Measurements from ENCODE around the gene TMEM132C. TPM values are rescaled to one million over a fixed set of nuclear protein-coding genes. Genes with fewer than 3 reads are reported as not detected.

TMEM132C gene
- total RNA-seq, 1 donor from 2014 or later, result not detected

- no peak overlapping the region for H3K4me3 Mint-ChIP-seq
- no peaks in the 10 kb centered on the region for H3K36me3 Mint-ChIP-seq (ENCODE audit: low read depth)
- peaks cover 12% of the 10 kb centered on the region for H3K9me3 Mint-ChIP-seq
Measured at GRCh38 chr12:128323145-128323920, 56.4 kb downstream of the TMEM132C start.

GRCh38 chr12:128325646-128326045 lies 58.7 kb downstream of the TMEM132C start:
- no peak overlapping the region for H3K4me3 Mint-ChIP-seq
- ATAC-seq (ENCODE audit: low read depth), result no peak
- CTCF ChIA-PET, result no interaction called here
- H3K36me3 Mint-ChIP-seq (ENCODE audit: low read depth), result no peaks in the 10 kb centered on the region
- TF ChIP-seq CTCF (IDR thresholded peaks at IDR 0.05), result no peak
- H3K27me3 Mint-ChIP-seq, result no peaks in the 10 kb centered on the region
- no peaks in the 10 kb centered on the region for H3K4me1 Mint-ChIP-seq
- POLR2A ChIA-PET, result no interaction called here
- H3K27ac Mint-ChIP-seq, result no peak overlapping the region
- intact Hi-C loops (cut with micrococcal nuclease), result no loop called here
- no peak for DNase-seq
- peaks cover 12% of the 10 kb centered on the region for H3K9me3 Mint-ChIP-seq

More at GRCh38 chr12:128323145-128323920, 56.4 kb downstream of the TMEM132C start:
- TF ChIP-seq CTCF (IDR thresholded peaks at IDR 0.05), result no peak
- DNase-seq, result no peak
- H3K27ac Mint-ChIP-seq, result no peak overlapping the region
- ATAC-seq (ENCODE audit: low read depth), result no peak
- no peaks in the 10 kb centered on the region for H3K27me3 Mint-ChIP-seq
- ChIA-PET CTCF (no interaction called here), POLR2A (no interaction called here)
- no peaks in the 10 kb centered on the region for H3K4me1 Mint-ChIP-seq
- intact Hi-C loops (cut with micrococcal nuclease), result no loop called here

- no peak for ATAC-seq (ENCODE audit: low read depth)
- H3K4me3 Mint-ChIP-seq, result no peak overlapping the region
- POLR2A ChIA-PET, result no interaction called here
- H3K36me3 Mint-ChIP-seq (ENCODE audit: low read depth), result no peaks in the 10 kb centered on the region
- H3K9me3 Mint-ChIP-seq, result peaks cover 9% of the 10 kb centered on the region
- no peaks in the 10 kb centered on the region for H3K4me1 Mint-ChIP-seq
- intact Hi-C loops (cut with micrococcal nuclease), result no loop called here
- no peak for DNase-seq
- H3K27ac Mint-ChIP-seq, result no peak overlapping the region
- H3K27me3 Mint-ChIP-seq, result no peaks in the 10 kb centered on the region
- TF ChIP-seq CTCF (IDR thresholded peaks at IDR 0.05), result no peak
- CTCF ChIA-PET, result no interaction called here
Measured at GRCh38 chr12:128326406-128326805, 59.4 kb downstream of the TMEM132C start.

DNA sequence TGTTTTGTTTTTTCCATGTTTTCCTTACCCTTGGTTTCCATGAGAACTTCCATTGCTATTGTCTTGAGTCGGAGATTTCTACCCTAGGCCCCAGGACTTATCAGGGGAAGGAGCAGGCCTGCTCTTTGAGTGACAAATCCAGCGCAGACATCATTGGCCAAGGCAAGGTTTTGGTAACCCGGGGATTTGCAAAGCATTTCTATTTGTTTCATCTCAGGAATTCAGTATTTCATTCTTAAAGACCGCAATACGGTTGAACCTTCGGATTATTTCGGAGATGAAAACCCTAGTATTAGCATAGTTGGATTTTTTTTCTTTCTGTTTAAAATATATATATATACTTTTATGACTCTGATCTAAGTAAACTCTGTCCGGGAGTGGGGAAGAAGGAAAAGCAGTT lies 62.0 kb downstream of the TMEM132C start:
- H3K4me1 Mint-ChIP-seq, result no peaks in the 10 kb centered on the region
- DNase-seq, result no peak
- H3K9me3 Mint-ChIP-seq, result peaks cover 2% of the 10 kb centered on the region
- H3K27me3 Mint-ChIP-seq, result no peaks in the 10 kb centered on the region
- CTCF ChIA-PET, result no interaction called here
- no peak overlapping the region for H3K27ac Mint-ChIP-seq
- POLR2A ChIA-PET, result no interaction called here
- intact Hi-C loops (cut with micrococcal nuclease), result no loop called here
- TF ChIP-seq CTCF (IDR thresholded peaks at IDR 0.05), result no peak
- no peak for ATAC-seq (ENCODE audit: low read depth)
- H3K36me3 Mint-ChIP-seq (ENCODE audit: low read depth), result no peaks in the 10 kb centered on the region
- no peak overlapping the region for H3K4me3 Mint-ChIP-seq

DNA sequence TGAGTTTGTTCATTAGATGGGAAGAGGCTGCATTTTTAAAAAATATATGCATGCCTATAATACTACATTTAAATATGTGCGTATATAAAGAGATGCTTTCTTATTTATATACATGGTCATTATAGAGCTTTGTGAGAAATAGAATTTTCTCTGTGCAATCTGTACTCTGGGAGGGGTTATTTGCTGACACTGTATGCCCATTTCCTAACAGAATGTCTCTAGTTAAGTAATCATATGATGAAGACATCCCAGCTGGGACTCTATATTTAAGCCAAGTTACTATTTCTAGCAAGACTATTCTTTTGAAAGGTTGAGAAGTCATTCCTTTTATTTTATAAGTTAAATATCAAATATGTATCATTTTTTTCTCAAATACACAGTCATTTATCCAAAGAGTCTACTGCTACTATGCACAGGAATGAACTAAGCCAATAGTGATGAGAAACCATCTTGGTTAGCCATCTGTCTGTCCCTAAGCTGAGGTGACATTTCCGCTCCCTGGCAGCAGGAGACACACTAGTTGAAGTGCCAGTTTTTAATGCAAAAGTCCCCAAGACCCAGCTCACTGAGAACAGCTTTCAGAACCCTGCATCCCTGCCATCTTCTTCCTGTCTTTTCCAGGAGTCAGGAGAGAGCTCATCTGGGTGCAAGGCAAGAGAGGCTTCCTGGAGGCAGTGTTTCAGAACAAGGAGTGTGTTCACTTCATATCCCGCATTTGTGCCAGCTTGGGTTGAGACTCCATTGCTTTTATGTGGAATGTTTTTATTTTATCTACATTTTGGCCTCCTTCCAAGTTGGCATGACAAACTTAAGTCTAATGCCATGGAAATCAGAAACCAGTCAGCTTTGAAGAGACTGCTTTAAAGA lies 69.5 kb downstream of the TMEM132C start:
- ATAC-seq (ENCODE audit: low read depth) (no peak), DNase-seq (no peak)
- ChIA-PET CTCF (no interaction called here), POLR2A (no interaction called here)
- Mint-ChIP-seq H3K27ac (no peak overlapping the region), H3K27me3 (no peaks in the 10 kb centered on the region), H3K36me3 (ENCODE audit: low read depth) (no peaks in the 10 kb centered on the region), H3K9me3 (peaks cover under 1% of the 10 kb centered on the region), H3K4me1 (no peaks in the 10 kb centered on the region), H3K4me3 (no peak overlapping the region)
- TF ChIP-seq CTCF (IDR thresholded peaks at IDR 0.05), result no peak
- intact Hi-C loops (cut with micrococcal nuclease), result no loop called here

Measured in activated B cell treated with CpG ODN at 0.5 μM for 24 hours (primary cell).